GM23338 (cell line): ENCODE measurements around the gene AKAP7. TPM values are rescaled to one million over a fixed set of nuclear protein-coding genes. Genes with fewer than 3 reads are reported as not detected.

ENCODE experiments used
- ATAC-seq: fragments of 200-7000 bp; cut with Tn5 transposase; 3 replicates; pipeline ENCODE4 v1.9.1; 2020
- DNase-seq: peaks from one replicate; pipeline ENCODE4 v3.0.0-alpha.2; 2015; ENCODE audit warnings: low spot score
- H2AFZ ChIP-seq: fragments of 200-600 bp; sonication (generic); 2 replicates; pipeline ENCODE4 v1.8.0; 2016; ENCODE audit warnings: antibody characterized with exemption, mild to moderate bottlenecking, moderate library complexity
- H3F3A ChIP-seq: fragments of 200-600 bp; sonication (generic); replicated peaks from 2 replicates; pipeline ENCODE4 v1.8.0; 2017; ENCODE audit warnings: antibody characterized with exemption, mixed run types, low read depth
- H3K27ac ChIP-seq: fragments of 200-600 bp; sonication (generic); 2 replicates; pipeline ENCODE4 v1.6.1; 2016; ENCODE audit warnings: low read depth
- H3K27me3 ChIP-seq: fragments of 200-600 bp; sonication (generic); 2 replicates; pipeline ENCODE4 v1.8.0; 2016; ENCODE audit warnings: mild to moderate bottlenecking, mixed run types, moderate library complexity; ENCODE audit not compliant: insufficient read depth
- H3K36me3 ChIP-seq: fragments of 200-600 bp; sonication (generic); 2 replicates; pipeline ENCODE4 v1.8.0; 2016; ENCODE audit warnings: mild to moderate bottlenecking; ENCODE audit not compliant: insufficient read depth
- H3K4me1 ChIP-seq: fragments of 200-600 bp; sonication (generic); 2 replicates; pipeline ENCODE4 v1.8.0; 2016; ENCODE audit warnings: mild to moderate bottlenecking, moderate library complexity; ENCODE audit not compliant: insufficient read depth
- H3K4me2 ChIP-seq: fragments of 200-600 bp; sonication (generic); 2 replicates; pipeline ENCODE4 v1.7.1; 2017; ENCODE audit warnings: mixed run types
- H3K4me3 ChIP-seq: fragments of 200-600 bp; sonication (generic); 2 replicates; pipeline ENCODE4 v1.6.1; 2016; ENCODE audit warnings: mixed run types
- H3K79me2 ChIP-seq: fragments of 200-600 bp; sonication (generic); replicated peaks from 2 replicates; pipeline ENCODE4 v1.8.0; 2017; ENCODE audit warnings: mild to moderate bottlenecking; ENCODE audit not compliant: insufficient read depth
- H3K9me2 ChIP-seq: fragments of 200-600 bp; sonication (generic); 2 replicates; pipeline ENCODE4 v1.8.0; 2017; ENCODE audit not compliant: insufficient read depth
- H4K20me1 ChIP-seq: fragments of 200-600 bp; sonication (generic); replicated peaks from 2 replicates; pipeline ENCODE4 v1.8.0; 2017; ENCODE audit warnings: mild to moderate bottlenecking; ENCODE audit not compliant: insufficient read depth
- H3K27ac Mint-ChIP-seq: 2 replicates; pipeline ENCODE4 v1.8.0; 2020; ENCODE audit warnings: inconsistent platforms, mild to moderate bottlenecking, moderate library complexity, mixed read lengths
- H3K27me3 Mint-ChIP-seq: 3 replicates; pipeline ENCODE4 v1.8.0; 2022; ENCODE audit warnings: low read depth, mild to moderate bottlenecking, moderate library complexity, mixed read lengths, inconsistent platforms; ENCODE audit not compliant: insufficient read depth, poor library complexity
- H3K36me3 Mint-ChIP-seq: 3 replicates; pipeline ENCODE4 v1.8.0; 2021; ENCODE audit warnings: low read depth, mild to moderate bottlenecking, inconsistent platforms, moderate library complexity, mixed read lengths
- H3K4me1 Mint-ChIP-seq: 3 replicates; pipeline ENCODE4 v1.8.0; 2020; ENCODE audit warnings: mild to moderate bottlenecking, inconsistent platforms, mixed read lengths
- H3K4me3 Mint-ChIP-seq: 3 replicates; pipeline ENCODE4 v1.8.0; 2021; ENCODE audit warnings: moderate library complexity, mild to moderate bottlenecking, inconsistent platforms, mixed read lengths
- H3K9me3 Mint-ChIP-seq: 3 replicates; pipeline ENCODE4 v1.8.0; 2020; ENCODE audit warnings: moderate library complexity, mild to moderate bottlenecking, inconsistent platforms, mixed read lengths
- CREB1 ChIP-seq: fragments of 250-450 bp; sonication (Bioruptor Pico); IDR thresholded peaks from 2 replicates; pipeline ENCODE4 v1.5.0; 2020; ENCODE audit warnings: low read depth, mild to moderate bottlenecking, moderate library complexity
- CTCF ChIP-seq, 2 experiments: fragments of 200-600 bp in 1 of 2; sonication (generic) in 1 of 2; conservative IDR thresholded peaks; 2 replicates each; pipeline versions ENCODE4 v1.5.1 to v1.6.1; 2016 to 2017; ENCODE audit warnings: antibody characterized with exemption in 2 of 2, low read depth in 2 of 2, mild to moderate bottlenecking in 2 of 2, moderate library complexity in 1 of 2
- ETS1 ChIP-seq: IDR thresholded peaks from 2 replicates; pipeline ENCODE4 v1.6.1; 2016; ENCODE audit warnings: antibody characterized with exemption
- EZH2 ChIP-seq: fragments of 200-600 bp; sonication (generic); IDR thresholded peaks from one replicate; pipeline ENCODE4 v1.8.0; 2017; ENCODE audit warnings: antibody characterized with exemption, mild to moderate bottlenecking, low read depth; ENCODE audit not compliant: unreplicated experiment
- EZH2phosphoT487 ChIP-seq: fragments of 200-600 bp; sonication (generic); IDR thresholded peaks from one replicate; pipeline ENCODE4 v1.8.1; 2018; ENCODE audit warnings: antibody characterized with exemption; ENCODE audit not compliant: unreplicated experiment
- JUNB ChIP-seq: IDR thresholded peaks from one replicate; pipeline ENCODE4 v1.6.1; 2016; ENCODE audit warnings: antibody characterized with exemption; ENCODE audit not compliant: unreplicated experiment
- NANOG ChIP-seq: IDR thresholded peaks from 2 replicates; pipeline ENCODE4 v1.6.1; 2016; ENCODE audit warnings: antibody characterized with exemption, borderline replicate concordance
- POLR2AphosphoS5 ChIP-seq: IDR thresholded peaks from 2 replicates; pipeline ENCODE4 v1.6.1; 2016; ENCODE audit warnings: antibody characterized with exemption, low read depth
- REST ChIP-seq: IDR thresholded peaks from one replicate; pipeline ENCODE4 v1.6.1; 2018; ENCODE audit warnings: antibody characterized with exemption; ENCODE audit not compliant: unreplicated experiment
- STAT1 ChIP-seq: IDR thresholded peaks from one replicate; pipeline ENCODE4 v1.6.1; 2016; ENCODE audit warnings: antibody characterized with exemption; ENCODE audit not compliant: unreplicated experiment
- ZNF114 ChIP-seq: fragments of 250-450 bp; sonication (Bioruptor Pico); IDR thresholded peaks from 2 replicates; pipeline ENCODE4 v1.5.0; 2020; ENCODE audit warnings: mild to moderate bottlenecking, moderate library complexity
- ZNF331 ChIP-seq: fragments of 250-450 bp; sonication (Bioruptor Pico); IDR thresholded peaks from 2 replicates; pipeline ENCODE4 v1.5.0; 2020; ENCODE audit warnings: low read depth, mild to moderate bottlenecking, moderate library complexity
- ZNF462 ChIP-seq: fragments of 250-450 bp; sonication (Bioruptor Pico); IDR thresholded peaks from 2 replicates; pipeline ENCODE4 v1.5.0; 2020; ENCODE audit warnings: mild to moderate bottlenecking, moderate library complexity
- polyA plus RNA-seq: library from polyadenylated mRNA; unstranded; fragments of >200 nt; fragmentation: Nextera tagmentation; extraction: Ambion mirVana; gene quantifications from 2 replicates; pipeline ENCODE4 v1.2.1, GENCODE V29; 2016
- total RNA-seq: library from RNA; depleted of rRNA; stranded (reverse); fragments of >200 nt; shearing (Covaris generic); gene quantifications from 2 replicates; pipeline ENCODE4 v1.2.3, GENCODE V29; 2014

AKAP7 gene
- total and polyA plus RNA-seq, 2 experiments from 2014 or later, result 12.2 to 20.0 TPM

- DNase-seq (no peak), ATAC-seq (no peak)
- Mint-ChIP-seq H3K4me1 (peaks cover 44% of the 10 kb centered on the region), H3K36me3 (no peaks in the 10 kb centered on the region), H3K27ac (no peak overlapping the region), H3K27me3 (peaks cover 4% of the 10 kb centered on the region), H3K4me3 (no peak overlapping the region), H3K9me3 (no peaks in the 10 kb centered on the region)
- Histone ChIP-seq H2AFZ (no peak overlapping the region), H3K27me3 (no peaks in the 10 kb centered on the region), H3K79me2 (no peaks in the 10 kb centered on the region), H3F3A (peaks cover 4% of the 10 kb centered on the region; the same call in 1 of the 2 replicates), H3K27ac (no peak overlapping the region), H3K4me1 (peaks cover 39% of the 10 kb centered on the region), H4K20me1 (no peaks in the 10 kb centered on the region), H3K9me2 (no peaks in the 10 kb centered on the region), H3K4me3 (no peak overlapping the region), H3K4me2 (no peak overlapping the region), H3K36me3 (no peaks in the 10 kb centered on the region)
- TF ChIP-seq ETS1 (no peak), STAT1 (no peak), CTCF (conservative IDR thresholded peaks at IDR 0.05; ENCODE audit: low read depth in 2 of 2) (no peak), ZNF331 (CRISPR knock-in tag) (no peak), JUNB (no peak), EZH2phosphoT487 (no peak), ZNF114 (CRISPR knock-in tag) (no peak), NANOG (no peak), POLR2AphosphoS5 (no peak), CREB1 (no peak), ZNF462 (CRISPR knock-in tag) (no peak), REST (no peak), EZH2 (no peak)
These were observed 24.3 kb downstream of the AKAP7 start for GRCh38 chr6:131159578-131159977.
